Heart right ventricle (tissue), 16 donors: ENCODE measurements around the gene LMAN1L. TPM values are rescaled to one million over a fixed set of nuclear protein-coding genes. Genes with fewer than 3 reads are reported as not detected.

Source experiments
- ATAC-seq, 8 donors: fragments of 200-7000 bp; cut with Tn5 transposase; one replicate each; pipeline ENCODE4 v1.9.1; 2020; ENCODE audit warnings: mild to moderate bottlenecking in 8 of 8, moderate library complexity in 8 of 8, moderate number of reproducible peaks in 1 of 8
- DNase-seq, 2 donors: peaks; one replicate each; pipeline ENCODE4 v3.0.0-alpha.2; 2020
- H3K27ac ChIP-seq, 10 donors: fragments of 200-600 bp; sonication (generic) in 2 of 10; one replicate each; pipeline versions ENCODE4 v1.5.0 to v1.8.0; 2020 to 2022; ENCODE audit warnings: mild to moderate bottlenecking in 3 of 10
- H3K27me3 ChIP-seq, 7 donors: fragments of 200-600 bp; one replicate each; pipeline ENCODE4 v1.8.0; 2021 to 2022; ENCODE audit warnings: mild to moderate bottlenecking in 2 of 7
- H3K36me3 ChIP-seq, 9 donors: fragments of 200-600 bp; sonication (generic) in 1 of 9; one replicate each; pipeline versions ENCODE4 v1.5.0 to v1.8.0; 2020 to 2022; ENCODE audit warnings: mild to moderate bottlenecking in 2 of 9
- H3K4me1 ChIP-seq, 9 donors: fragments of 200-600 bp; sonication (generic) in 1 of 9; one replicate each; pipeline versions ENCODE4 v1.5.0 to v1.8.0; 2020 to 2022; ENCODE audit warnings: mild to moderate bottlenecking in 4 of 9
- H3K4me3 ChIP-seq, 10 donors: fragments of 200-600 bp; sonication (generic) in 2 of 10; one replicate each; pipeline versions ENCODE4 v1.5.0 to v1.8.0; 2020 to 2022; ENCODE audit warnings: mild to moderate bottlenecking in 7 of 10, moderate library complexity in 2 of 10
- H3K9me3 ChIP-seq, 11 donors: fragments of 200-600 bp in 10 of 11; sonication (generic) in 2 of 11; one replicate each; pipeline versions ENCODE4 v1.5.0 to v1.8.0; 2013 to 2022; ENCODE audit warnings: mild to moderate bottlenecking in 2 of 11, control low read depth in 1 of 11, moderate library complexity in 1 of 11
- WGBS, 2 donors: extraction: QIAGEN DNeasy Blood & Tissue Kit; methylation state at CpG; one replicate each; pipeline ENCODE4 v1.1.7; 2013; ENCODE audit warnings: inconsistent platforms in 1 of 2; 5-methylcytosine and 5-hydroxymethylcytosine counted together
- intact Hi-C, 10 donors: fragments of 100-400 bp; cut with DNase I; formaldehyde crosslinking; loops; one replicate each; pipeline versions ENCODE4 v1.11.1 to v1.14.2; 2022
- polyA plus RNA-seq, 2 donors: library from polyadenylated mRNA; stranded (reverse); fragments of 200-250 nt; gene quantifications; one replicate each; pipeline ENCODE4 v1.2.3, GENCODE V29; 2013
- total RNA-seq, 10 donors: library from RNA; stranded (reverse); fragmentation: NEBNext Ultra II Directional in 3 of 10; extraction: Animal tissue kit (Norgen Biotek cat#: 25700) in 3 of 10; gene quantifications; one replicate each; pipeline versions ENCODE4 v1.2.1 to v1.2.4, GENCODE V29; 2021 to 2023
- TF ChIP-seq, protein P1 (sequence below), 9 donors: fragments of 200-600 bp; sonication (generic) in 2 of 9; IDR thresholded peaks; one replicate each; pipeline versions ENCODE4 v1.5.0 to v1.8.0; 2021 to 2022; ENCODE audit warnings: antibody characterized with exemption in 9 of 9, mild to moderate bottlenecking in 5 of 9, moderate library complexity in 1 of 9
- donor health status: Arrhythmogenic right ventricular cardiomyopathy.
- donor health status: ischemic (EF 13 %, LVEDD 7.1; RV severe dilation, severe dysfunction).
- donor health status: healthy with polysubstance abuse.
- donor health status: DM: no; HTN: yes; CAD: no.
- donor health status: DM: no; HTN: no; CAD: no.
- donor health status: ischemic (EF 25% LVEDD 6.9; RV normal size, moderate dysfunction).
- donor health status: ischemic (EF 25% LVEDD 5.7; RV mildly dilated, moderate dysfunction).
- donor health status: healthy.
- donor health status: DM: yes; HTN: yes; CAD: no.
- donor health status: Ischemic cardiomyopathy.
- donor health status: ischemic (EF 35%, LVEDD 5.7; RV mildly dilated, moderate dysfunction).
- donor health status: nonischemic (EF 11% LVEDD 7.7; RV severe dilation, severe dysfunction).
- donor health status: DM: yes; HTN: yes; CAD: no.
- donor health status: PGD.
- donor health status: ischemic (EF 29% LVEDD 5.4; RV normal size, mild dysfunction).
- donor health status: nonischemic (EF 23%, LVEDD 6.1; RV moderate dilation, normal function).

Gene LMAN1L
- total and polyA plus RNA-seq, 12 donors: 0.03 to 47.4 (median 9.0) TPM

DNA sequence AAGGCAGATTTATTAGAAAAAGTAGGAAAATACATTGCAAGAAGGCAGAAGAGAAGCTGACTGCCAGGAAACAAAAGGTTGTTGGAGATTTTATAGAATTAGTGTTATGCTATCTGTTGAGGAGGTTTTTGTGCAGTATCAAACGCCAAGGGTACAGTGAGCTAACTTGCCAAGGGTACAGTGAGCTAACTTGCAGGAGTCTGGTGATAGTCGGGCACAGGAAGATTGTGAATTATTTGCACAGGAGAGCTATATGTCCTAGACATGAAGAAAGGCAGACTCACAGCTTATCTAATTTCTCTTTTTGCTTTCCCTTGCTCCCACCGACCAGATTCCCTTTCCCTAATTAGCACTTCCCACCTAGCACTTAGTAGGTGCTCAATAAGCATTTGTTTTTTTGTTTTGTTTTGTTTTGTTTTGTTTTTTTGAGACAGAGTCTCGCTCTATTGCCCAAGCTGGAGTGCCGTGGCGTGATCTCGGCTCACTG, 33.4 kb upstream of the LMAN1L start:
- H3K4me3 ChIP-seq: no peak overlapping the region
- no peaks in the 10 kb centered on the region for H3K27me3 ChIP-seq
- TF ChIP-seq, protein P1, sequence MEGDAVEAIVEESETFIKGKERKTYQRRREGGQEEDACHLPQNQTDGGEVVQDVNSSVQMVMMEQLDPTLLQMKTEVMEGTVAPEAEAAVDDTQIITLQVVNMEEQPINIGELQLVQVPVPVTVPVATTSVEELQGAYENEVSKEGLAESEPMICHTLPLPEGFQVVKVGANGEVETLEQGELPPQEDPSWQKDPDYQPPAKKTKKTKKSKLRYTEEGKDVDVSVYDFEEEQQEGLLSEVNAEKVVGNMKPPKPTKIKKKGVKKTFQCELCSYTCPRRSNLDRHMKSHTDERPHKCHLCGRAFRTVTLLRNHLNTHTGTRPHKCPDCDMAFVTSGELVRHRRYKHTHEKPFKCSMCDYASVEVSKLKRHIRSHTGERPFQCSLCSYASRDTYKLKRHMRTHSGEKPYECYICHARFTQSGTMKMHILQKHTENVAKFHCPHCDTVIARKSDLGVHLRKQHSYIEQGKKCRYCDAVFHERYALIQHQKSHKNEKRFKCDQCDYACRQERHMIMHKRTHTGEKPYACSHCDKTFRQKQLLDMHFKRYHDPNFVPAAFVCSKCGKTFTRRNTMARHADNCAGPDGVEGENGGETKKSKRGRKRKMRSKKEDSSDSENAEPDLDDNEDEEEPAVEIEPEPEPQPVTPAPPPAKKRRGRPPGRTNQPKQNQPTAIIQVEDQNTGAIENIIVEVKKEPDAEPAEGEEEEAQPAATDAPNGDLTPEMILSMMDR (IDR thresholded peaks at IDR 0.05): no peak
- no peak for ATAC-seq
- 87 to 88% methylated on average over 7 of the region's 7 CpGs for WGBS, 2 donors
- no peaks in the 10 kb centered on the region for H3K9me3 ChIP-seq
- DNase-seq: no peak
- intact Hi-C loops: loop anchor here in 4 of 10 donors (5.0 to 10.0 kb wide), 4 partner anchors 56 to 404 kb away; partner anchors contain the start of gene FAM219B (in 1 of the 4)
- H3K36me3 ChIP-seq: no peaks in the 10 kb centered on the region
- peak overlapping the region in 1 of 10 donors; percentile 96 for H3K27ac ChIP-seq
- peaks cover 29 to 90% (median 49%) of the 10 kb centered on the region in 9 donors for H3K4me1 ChIP-seq

DNA sequence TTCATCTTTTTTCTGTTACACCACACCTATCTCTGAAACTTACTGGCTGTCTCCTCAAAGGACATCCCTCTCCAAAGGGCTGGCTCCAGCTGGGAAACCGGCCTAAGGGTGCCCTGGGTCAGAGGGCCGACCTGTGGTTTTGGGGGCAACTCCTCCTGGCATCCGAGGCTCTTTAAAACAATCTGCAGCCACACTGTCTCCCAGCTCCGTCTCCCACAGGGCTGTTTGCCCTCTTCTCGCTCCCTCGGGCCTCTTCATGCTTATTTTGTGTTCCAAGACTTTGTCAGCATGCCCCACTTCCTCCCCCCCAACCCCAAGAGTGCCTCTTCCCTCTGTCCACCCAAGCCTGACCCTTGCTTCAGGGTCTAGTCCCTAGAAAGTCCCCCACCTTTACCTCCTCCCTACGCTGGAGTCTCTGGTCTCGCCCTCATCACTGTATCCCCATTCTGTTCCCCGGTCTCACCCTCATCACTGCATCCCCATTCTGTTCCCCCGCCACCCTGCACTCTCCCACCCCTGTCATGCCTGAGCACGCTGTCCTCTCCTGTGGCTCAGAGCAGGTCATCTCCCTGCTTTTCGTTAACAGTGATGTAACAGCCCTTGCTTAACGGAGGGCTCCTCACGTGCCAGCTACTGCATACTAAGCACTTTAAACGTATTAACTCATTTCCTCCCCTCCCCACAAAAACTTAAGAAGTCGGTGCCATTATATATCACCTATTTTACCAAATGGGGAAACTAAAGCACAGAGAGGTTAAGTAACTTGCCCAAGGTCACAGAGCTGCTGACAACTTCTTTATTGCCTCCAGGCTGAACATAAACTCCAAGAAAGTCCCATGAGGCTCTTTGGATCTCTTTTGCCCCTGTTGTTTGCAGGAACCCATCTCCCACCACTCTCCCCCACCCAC, 31.9 kb upstream of the LMAN1L start:
- peaks cover 37 to 90% (median 65%) of the 10 kb centered on the region in 9 donors for H3K4me1 ChIP-seq

DNA sequence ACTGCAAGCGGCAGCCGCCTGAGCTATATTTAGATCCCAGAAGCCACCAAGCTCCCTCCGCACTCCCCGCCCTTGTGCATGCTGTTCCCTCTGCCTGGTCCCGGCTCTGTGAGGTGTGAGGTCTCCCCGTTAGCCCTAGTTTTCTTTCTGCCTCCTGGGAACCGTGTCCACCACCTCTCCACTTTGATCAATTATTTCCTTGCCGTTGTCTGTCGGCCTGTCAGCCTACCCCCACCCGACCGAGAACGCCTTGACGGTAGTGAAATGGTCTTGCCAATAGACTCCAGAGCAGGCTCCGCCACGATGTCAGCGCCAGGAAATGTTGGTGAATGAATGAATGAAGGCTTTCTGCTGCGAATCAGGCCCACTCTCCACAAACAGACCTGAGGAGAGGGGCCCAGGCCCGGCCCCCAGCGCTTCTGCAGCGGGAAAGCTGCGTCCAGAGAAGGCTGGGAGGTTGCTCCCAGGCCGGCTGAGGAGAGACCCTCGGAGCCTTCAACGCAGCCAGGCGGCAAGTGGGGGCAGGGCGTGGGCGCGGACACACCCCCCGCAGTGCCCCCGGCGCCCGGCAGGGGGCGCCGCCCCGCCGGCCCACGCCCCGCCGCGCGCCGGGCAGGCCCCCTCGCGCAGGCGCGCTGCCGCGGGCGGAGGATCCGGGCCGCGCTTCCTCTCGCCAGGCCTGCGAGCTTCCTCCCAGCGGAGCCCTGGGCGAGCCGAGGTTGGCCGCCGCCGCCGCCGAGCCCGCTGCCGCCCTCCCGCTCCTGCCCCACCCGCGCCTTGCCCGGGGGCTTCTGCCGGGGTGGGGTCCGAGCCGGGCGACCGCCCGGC, 31.0 kb upstream of the LMAN1L start, which contains the start of gene CSK:
Gene CSK, plus strand, starts transcription at position 650 of the 828 bp plus-strand sequence. CDS start 16,218 bp downstream, outside the sequence.
- H3K27me3 ChIP-seq: no peaks in the 10 kb centered on the region
- peak within 1 kb of the TSS; percentile 19 to 94 (median 78) for H3K4me3 ChIP-seq
- TF ChIP-seq, protein P1 (IDR thresholded peaks at IDR 0.05): peak; percentile 51 to 83 (median 63)
- ATAC-seq (peak; percentile 19 to 78 (median 52)), DNase-seq (peak; percentile 71 to 87)
- peak within 1 kb of the TSS; percentile 87 to 98 (median 93) for H3K27ac ChIP-seq
- 1% methylated on average over 40 to 74 of the region's 74 CpGs for WGBS, 2 donors
- intact Hi-C loops: loop anchor here in 5 of 10 donors (2.0 to 10.0 kb wide), 6 partner anchors 19 to 423 kb away; partner anchors contain the start of genes ULK3 (in 4 of the 5), C15orf39 (in 1 of the 5) and COX5A (in 1 of the 5)
- H3K36me3 ChIP-seq: peaks cover 0 to 5% (median 0%) of the 10 kb centered on the region in 9 donors
- no peaks in the 10 kb centered on the region for H3K9me3 ChIP-seq
- peaks cover 44 to 90% (median 70%) of the 10 kb centered on the region in 9 donors for H3K4me1 ChIP-seq

More for the DNA sequence above, 31.9 kb upstream of the LMAN1L start:
- WGBS, 2 donors: 64 to 65% methylated on average over 16 of the region's 16 CpGs
- TF ChIP-seq, protein P1 (IDR thresholded peaks at IDR 0.05): no peak
- H3K36me3 ChIP-seq: peaks cover 0 to 5% (median 0%) of the 10 kb centered on the region in 9 donors
- DNase-seq (no peak), ATAC-seq (no peak)
- H3K27me3 ChIP-seq: no peaks in the 10 kb centered on the region
- H3K9me3 ChIP-seq: no peaks in the 10 kb centered on the region
- intact Hi-C loops: loop anchor here in 5 of 10 donors (2.0 to 10.0 kb wide), 6 partner anchors 20 to 424 kb away; partner anchors contain the start of genes ULK3 (in 4 of the 5), C15orf39 (in 1 of the 5) and COX5A (in 1 of the 5)
- H3K4me3 ChIP-seq: peak overlapping the region in 7 of 10 donors; percentile 74 to 94 (median 88)
- H3K27ac ChIP-seq: peak overlapping the region in 5 of 10 donors; percentile 33 to 98 (median 93)
